Measurements from ENCODE around the gene C1QTNF2. TPM values are rescaled to one million over a fixed set of nuclear protein-coding genes. Genes with fewer than 3 reads are reported as not detected.
A peak's percentile ranks its signal among the peaks of the same experiment; 100 is the strongest.

Gene C1QTNF2
- total and polyA plus RNA-seq, 2 donors, result 4.0 to 17.1 TPM

DNA sequence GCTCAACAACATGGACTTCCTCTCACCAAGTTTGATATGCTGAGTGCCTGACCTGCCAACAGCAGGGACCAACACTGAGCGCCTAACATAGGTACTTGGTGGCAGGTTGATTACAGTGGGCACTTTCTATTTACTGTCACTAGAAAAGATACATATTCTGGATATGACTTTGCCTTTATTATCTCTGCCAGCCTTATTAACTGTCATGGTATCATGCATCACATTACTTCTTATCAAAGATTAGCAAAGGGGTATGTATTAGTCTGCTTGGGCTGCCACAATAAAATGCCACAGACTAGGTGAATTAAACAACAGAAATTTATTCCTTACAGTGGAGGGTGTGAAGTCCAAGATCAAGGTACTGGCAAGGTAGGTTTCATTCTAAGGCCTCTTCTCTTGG, 14.3 kb upstream of the C1QTNF2 start:
- H3K4me1 ChIP-seq (ENCODE audit: insufficient read depth), result no peaks in the 10 kb centered on the region
- H3K4me3 ChIP-seq (ENCODE audit: low read depth, low read length), result no peak overlapping the region
- DNase-seq (ENCODE audit: extremely low spot score), result no peak
- no peak overlapping the region for H3K27ac ChIP-seq (ENCODE audit: low read depth)
- no peaks in the 10 kb centered on the region for H3K36me3 ChIP-seq (ENCODE audit: insufficient read depth)
- WGBS, result 98% methylated on average over 1 of the region's 1 CpG

DNA sequence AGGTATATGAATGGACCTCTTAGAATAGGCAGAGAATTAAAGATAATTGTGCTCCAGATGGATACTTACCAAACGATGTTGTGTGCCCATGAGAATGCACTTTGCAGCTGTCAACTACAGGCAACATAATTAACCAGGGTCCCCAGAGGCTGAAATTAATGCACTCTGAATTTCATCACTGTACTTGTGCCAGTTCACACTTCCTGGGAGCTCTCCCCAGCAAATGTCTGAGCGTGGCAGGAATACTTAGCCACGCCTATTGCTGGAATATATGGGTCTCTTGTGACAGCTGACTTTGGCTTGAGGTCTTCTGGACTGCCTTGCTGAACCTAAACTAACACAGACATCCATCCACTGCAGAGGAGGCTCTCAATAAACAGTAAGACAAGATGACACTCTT, 11.9 kb upstream of the C1QTNF2 start:
- Histone ChIP-seq H3K4me1 (ENCODE audit: insufficient read depth) (no peaks in the 10 kb centered on the region), H3K4me3 (ENCODE audit: low read depth, low read length) (no peak overlapping the region), H3K27ac (ENCODE audit: low read depth) (no peak overlapping the region), H3K36me3 (ENCODE audit: insufficient read depth) (no peaks in the 10 kb centered on the region)
- no peak for DNase-seq (ENCODE audit: extremely low spot score)
- 63% methylated on average over 3 of the region's 3 CpGs for WGBS

DNA sequence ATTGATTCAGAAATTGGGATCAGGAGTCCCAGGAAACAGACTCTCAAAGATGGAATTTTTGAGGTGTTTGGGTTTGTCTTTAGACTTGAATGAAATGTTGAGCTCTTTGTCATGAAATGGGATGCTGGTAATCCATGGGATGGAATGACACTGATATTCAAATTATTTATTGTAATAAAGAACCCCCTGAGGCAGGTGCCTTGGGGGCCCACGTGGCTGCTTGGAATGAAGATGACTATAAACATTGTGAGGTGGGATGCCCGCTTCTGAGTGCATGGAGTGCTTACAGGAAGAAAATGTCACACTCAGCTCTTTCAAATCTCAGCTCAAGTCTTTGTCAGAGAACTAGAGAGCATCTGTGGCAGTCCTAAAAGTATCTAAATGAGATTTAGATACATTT, 9.6 kb upstream of the C1QTNF2 start:
- no peak for DNase-seq (ENCODE audit: extremely low spot score)
- Histone ChIP-seq H3K4me1 (ENCODE audit: insufficient read depth) (no peaks in the 10 kb centered on the region), H3K36me3 (ENCODE audit: insufficient read depth) (no peaks in the 10 kb centered on the region), H3K27ac (ENCODE audit: low read depth) (no peak overlapping the region), H3K4me3 (ENCODE audit: low read depth, low read length) (no peak overlapping the region)
- WGBS, result 73% methylated on average over 2 of the region's 2 CpGs

DNA sequence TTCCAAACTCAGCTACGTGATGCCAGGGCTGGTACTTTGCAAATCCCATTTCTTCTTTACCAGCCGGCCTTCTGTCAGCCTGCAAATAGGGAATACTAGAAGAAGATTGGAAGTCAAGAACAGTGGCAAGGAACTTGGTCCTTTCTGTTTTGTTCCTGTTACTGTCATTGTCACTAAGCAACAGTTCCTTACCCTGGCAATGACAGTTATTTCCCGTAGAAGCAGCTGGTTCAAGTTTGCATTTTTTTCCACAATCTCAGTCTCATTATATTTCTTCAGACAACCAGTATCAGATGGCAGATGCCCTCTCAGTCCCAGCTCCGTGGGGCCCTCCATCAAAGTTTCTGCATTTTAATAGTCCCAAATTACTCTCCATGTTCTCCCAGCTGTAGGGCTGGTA, 9.1 kb upstream of the C1QTNF2 start:
- DNase-seq (ENCODE audit: extremely low spot score), result no peak
- 53% methylated on average over 4 of the region's 4 CpGs for WGBS
- no peak overlapping the region for H3K4me3 ChIP-seq (ENCODE audit: low read depth, low read length)

DNA sequence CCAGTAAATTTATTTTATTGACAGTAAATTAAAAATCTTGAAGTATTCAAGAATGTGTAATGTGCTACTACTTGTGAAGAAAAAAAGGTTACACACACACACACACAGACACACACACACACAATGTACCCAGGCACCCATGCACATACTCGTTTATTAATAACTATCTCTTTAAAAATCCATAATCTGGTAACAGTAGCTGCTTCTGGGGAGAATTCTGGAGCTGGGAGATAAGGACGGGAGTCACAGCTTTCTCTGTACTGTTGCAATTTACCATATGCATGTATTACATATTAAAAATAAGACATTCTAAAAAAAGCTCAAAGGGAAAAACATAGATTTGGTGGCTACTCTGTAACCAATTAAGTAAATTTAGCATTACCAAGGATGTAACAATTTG, 7.9 kb upstream of the C1QTNF2 start:
- Histone ChIP-seq H3K36me3 (ENCODE audit: insufficient read depth) (no peaks in the 10 kb centered on the region), H3K4me1 (ENCODE audit: insufficient read depth) (no peaks in the 10 kb centered on the region), H3K27ac (ENCODE audit: low read depth) (no peak overlapping the region), H3K4me3 (ENCODE audit: low read depth, low read length) (no peak overlapping the region)
- WGBS, result 74% methylated on average over 2 of the region's 2 CpGs
- DNase-seq (ENCODE audit: extremely low spot score), result no peak

More for the DNA sequence above, 9.1 kb upstream of the C1QTNF2 start:
- Histone ChIP-seq H3K4me1 (ENCODE audit: insufficient read depth) (no peaks in the 10 kb centered on the region), H3K27ac (ENCODE audit: low read depth) (no peak overlapping the region), H3K36me3 (ENCODE audit: insufficient read depth) (no peaks in the 10 kb centered on the region)

DNA sequence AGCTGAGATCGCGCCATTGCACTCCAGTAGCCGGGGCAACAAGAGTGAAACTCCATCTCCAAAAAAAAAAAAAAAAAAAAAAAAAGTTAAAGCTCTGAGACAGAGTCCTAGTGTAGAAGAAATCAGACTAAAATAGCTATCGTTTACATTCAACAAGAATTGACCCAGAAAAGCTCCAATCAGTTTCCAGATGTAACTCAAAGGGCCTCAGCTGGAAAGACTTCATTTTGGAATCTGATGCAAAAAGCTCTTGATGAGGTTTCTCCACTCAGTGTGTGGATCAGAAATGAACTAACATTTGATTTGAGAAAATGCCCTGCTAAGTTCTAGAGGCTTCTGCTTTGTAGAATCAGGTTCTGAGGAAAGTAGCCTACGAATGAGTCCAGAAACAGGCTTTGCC, 7.2 kb upstream of the C1QTNF2 start:
- no peak overlapping the region for H3K27ac ChIP-seq (ENCODE audit: low read depth)
- no peak for DNase-seq (ENCODE audit: extremely low spot score)
- no peak overlapping the region for H3K4me3 ChIP-seq (ENCODE audit: low read depth, low read length)
- 76% methylated on average over 5 of the region's 5 CpGs for WGBS
- no peaks in the 10 kb centered on the region for H3K4me1 ChIP-seq (ENCODE audit: insufficient read depth)
- no peaks in the 10 kb centered on the region for H3K36me3 ChIP-seq (ENCODE audit: insufficient read depth)

DNA sequence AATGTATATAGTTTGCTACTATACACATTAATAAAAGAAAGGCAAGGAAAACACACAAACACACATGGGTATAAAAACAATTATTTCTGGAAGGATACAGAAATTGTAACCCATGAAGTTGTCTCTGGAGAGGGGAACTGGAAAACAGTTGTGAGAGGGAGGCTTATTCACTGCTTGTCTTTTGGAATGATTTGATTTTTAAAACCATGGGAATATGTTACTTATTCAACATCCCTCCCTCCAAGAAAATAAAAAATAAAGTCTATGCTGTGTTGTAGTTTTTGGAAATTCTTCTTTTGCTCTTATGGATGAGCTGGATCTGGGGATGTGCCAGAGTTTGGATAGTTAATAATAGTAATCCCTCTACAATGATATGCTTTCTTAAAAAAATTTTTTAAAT, 6.0 kb upstream of the C1QTNF2 start:
- Histone ChIP-seq H3K36me3 (ENCODE audit: insufficient read depth) (no peaks in the 10 kb centered on the region), H3K4me1 (ENCODE audit: insufficient read depth) (no peaks in the 10 kb centered on the region), H3K27ac (ENCODE audit: low read depth) (no peak overlapping the region), H3K4me3 (ENCODE audit: low read depth, low read length) (no peak overlapping the region)
- no peak for DNase-seq (ENCODE audit: extremely low spot score)

DNA sequence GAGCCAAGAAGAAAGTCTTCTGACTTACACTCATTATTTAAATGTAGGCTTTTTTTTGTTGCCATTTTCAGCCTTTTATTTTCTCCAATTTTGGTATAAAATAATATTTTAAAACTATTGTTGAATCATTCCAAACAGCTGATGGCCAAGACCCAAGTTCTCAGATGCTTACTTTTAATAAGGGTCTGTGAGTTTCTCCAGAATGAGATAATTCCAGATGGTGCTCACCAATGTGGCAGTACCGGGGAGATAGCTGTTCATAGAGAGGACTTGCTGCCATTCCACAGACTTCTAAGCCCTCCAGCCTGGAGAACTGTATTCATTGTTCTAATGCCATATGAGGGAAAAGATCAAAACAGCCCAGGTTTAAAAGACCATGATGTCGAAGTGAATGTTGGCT, 5.3 kb upstream of the C1QTNF2 start:
- no peak overlapping the region for H3K27ac ChIP-seq (ENCODE audit: low read depth)
- 41% methylated on average over 2 of the region's 2 CpGs for whole genome bisulfite sequencing
- H3K36me3 ChIP-seq (ENCODE audit: insufficient read depth), result no peaks in the 10 kb centered on the region
- DNase-seq (ENCODE audit: extremely low spot score), result no peak
- H3K4me3 ChIP-seq (ENCODE audit: low read depth, low read length), result no peak overlapping the region
- H3K4me1 ChIP-seq (ENCODE audit: insufficient read depth), result no peaks in the 10 kb centered on the region

DNA sequence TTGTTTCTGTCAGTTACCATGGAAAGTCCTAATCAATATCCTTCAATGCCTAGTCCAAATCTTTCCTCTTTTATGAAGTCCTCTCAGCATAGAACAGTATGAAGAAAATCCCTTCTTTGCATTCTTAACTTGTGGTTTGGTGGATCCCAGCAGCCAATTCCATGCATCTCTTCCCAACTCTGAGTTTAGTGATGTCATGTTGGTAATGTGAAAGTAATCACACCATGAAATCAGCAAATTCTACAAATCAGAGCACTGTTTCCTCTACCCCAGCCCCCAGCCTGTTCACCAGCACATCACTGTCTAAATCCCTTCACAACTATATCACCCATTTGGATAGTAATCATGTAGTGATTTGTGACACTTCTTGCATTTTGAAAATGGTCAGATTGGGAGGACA, 4.7 kb upstream of the C1QTNF2 start:
- no peak for DNase-seq (ENCODE audit: extremely low spot score)
- Histone ChIP-seq H3K4me1 (ENCODE audit: insufficient read depth) (no peaks in the 10 kb centered on the region), H3K27ac (ENCODE audit: low read depth) (no peak overlapping the region), H3K36me3 (ENCODE audit: insufficient read depth) (no peaks in the 10 kb centered on the region), H3K4me3 (ENCODE audit: low read depth, low read length) (no peak overlapping the region)

DNA sequence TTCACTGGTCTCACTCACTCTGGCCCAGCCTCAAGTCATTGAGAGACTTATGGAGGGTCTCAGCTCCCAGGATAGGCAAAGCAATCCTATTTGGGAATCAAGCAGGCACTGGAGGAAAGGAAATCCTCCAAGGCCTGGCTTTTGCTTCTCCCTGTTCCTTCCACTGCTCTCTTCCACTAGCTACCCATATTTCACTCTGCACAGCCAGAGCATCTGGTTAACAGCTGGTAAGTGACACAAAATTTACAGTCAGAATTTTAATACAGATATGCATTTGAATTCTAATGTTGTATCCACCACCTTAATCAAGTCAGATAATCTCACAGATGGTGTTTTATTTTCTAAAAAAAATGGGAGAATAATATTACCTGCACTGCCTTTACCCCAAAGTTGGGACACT, 868 bp upstream of the C1QTNF2 start:
- no peak for DNase-seq (ENCODE audit: extremely low spot score)
- no peak overlapping the region for H3K27ac ChIP-seq (ENCODE audit: low read depth)

DNA sequence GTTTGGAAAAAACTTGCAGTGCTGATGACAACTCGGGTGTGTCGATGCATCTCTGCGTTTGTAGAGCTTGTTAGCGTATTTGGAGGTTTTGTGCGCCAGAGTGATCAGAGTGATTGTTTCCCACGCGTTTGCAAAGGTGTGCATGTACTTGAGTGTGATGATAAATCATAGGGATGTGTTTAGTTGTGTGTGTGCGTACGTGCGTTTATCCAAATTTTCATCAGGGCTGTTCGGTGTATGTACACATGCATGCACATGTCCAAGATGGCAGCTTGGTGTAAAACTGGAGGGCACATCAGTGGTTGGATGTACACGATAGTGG, 248 bp upstream of the C1QTNF2 start:
- H3K36me3 ChIP-seq (ENCODE audit: insufficient read depth), result no peaks in the 10 kb centered on the region
- no peak overlapping the region for H3K27ac ChIP-seq (ENCODE audit: low read depth)
- H3K4me3 ChIP-seq (ENCODE audit: low read depth, low read length), result peak overlapping the region; percentile 61
- DNase-seq (ENCODE audit: extremely low spot score), result no peak
- WGBS, result 24% methylated on average over 12 of the region's 12 CpGs
- no peaks in the 10 kb centered on the region for H3K4me1 ChIP-seq (ENCODE audit: insufficient read depth)

More for the DNA sequence above, 868 bp upstream of the C1QTNF2 start:
- H3K4me3 ChIP-seq (ENCODE audit: low read depth, low read length), result no peak overlapping the region
- H3K36me3 ChIP-seq (ENCODE audit: insufficient read depth), result no peaks in the 10 kb centered on the region
- H3K4me1 ChIP-seq (ENCODE audit: insufficient read depth), result no peaks in the 10 kb centered on the region

DNA sequence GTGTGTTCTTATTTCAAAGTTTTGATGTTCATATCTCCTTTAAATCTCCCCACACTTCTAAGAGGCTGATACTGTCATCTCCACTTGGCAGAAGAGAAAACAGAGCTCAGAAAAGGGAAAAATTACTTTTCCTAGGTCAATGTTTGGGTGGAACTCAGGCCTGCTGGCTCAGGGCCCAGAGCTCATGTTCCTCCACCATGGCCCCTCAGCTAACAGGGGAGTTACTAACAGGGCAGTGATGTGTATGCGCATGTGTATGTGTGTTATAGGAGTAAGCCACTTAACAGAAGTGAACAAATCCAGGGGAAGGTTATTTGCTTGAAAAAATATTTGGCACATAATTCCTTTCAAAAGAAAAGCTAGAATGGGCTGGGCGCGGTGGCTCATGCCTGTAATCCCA, 2.5 kb downstream of the C1QTNF2 start:
- no peak for DNase-seq (ENCODE audit: extremely low spot score)
- WGBS, result 93% methylated on average over 3 of the region's 3 CpGs

DNA sequence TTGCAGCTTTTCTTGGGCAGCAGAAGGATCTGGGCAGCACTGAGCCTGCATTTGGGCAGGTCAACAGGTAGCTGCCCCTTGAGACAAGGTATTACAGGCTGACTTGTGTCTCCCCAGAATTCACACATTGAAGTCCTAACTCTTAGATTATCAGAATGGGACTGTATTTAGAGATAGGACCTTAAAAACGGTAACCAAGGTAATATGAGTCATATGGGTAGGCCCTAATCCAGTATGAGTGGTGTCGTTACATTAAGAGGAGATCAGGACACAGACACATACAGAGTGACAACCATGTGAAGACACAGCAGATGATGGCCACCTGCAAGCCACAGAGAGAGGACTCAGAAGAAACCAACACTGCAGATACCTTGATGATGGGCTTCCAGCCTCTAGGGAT, 3.2 kb downstream of the C1QTNF2 start:
- WGBS, result 48% methylated on average over 2 of the region's 2 CpGs
- Histone ChIP-seq H3K4me1 (ENCODE audit: insufficient read depth) (no peaks in the 10 kb centered on the region), H3K27ac (ENCODE audit: low read depth) (no peak overlapping the region), H3K4me3 (ENCODE audit: low read depth, low read length) (no peak overlapping the region), H3K36me3 (ENCODE audit: insufficient read depth) (no peaks in the 10 kb centered on the region)
- DNase-seq (ENCODE audit: extremely low spot score), result no peak

More for the DNA sequence above, 2.5 kb downstream of the C1QTNF2 start:
- Histone ChIP-seq H3K4me1 (ENCODE audit: insufficient read depth) (no peaks in the 10 kb centered on the region), H3K4me3 (ENCODE audit: low read depth, low read length) (no peak overlapping the region), H3K36me3 (ENCODE audit: insufficient read depth) (no peaks in the 10 kb centered on the region), H3K27ac (ENCODE audit: low read depth) (no peak overlapping the region)

DNA sequence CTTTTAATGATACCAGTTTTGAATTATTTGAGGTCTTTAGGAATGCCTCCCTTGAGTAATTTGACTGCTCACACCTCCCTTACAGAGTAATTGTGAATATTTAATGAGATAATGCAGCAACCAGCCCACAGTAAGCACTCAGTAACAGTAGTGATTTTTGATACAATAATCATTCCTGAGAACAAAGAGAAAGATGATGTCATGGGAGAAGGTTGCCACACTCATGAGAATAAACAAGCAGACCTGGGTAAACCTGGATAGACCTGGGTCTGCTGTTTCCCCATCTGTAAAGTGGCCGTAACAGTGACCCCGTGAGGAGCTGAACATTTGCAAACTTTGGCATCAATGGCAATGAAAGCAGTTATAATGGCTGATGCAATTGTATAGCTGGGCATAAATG, 4.2 kb downstream of the C1QTNF2 start:
- DNase-seq (ENCODE audit: extremely low spot score), result no peak
- H3K4me1 ChIP-seq (ENCODE audit: insufficient read depth), result no peaks in the 10 kb centered on the region
- 88% methylated on average over 2 of the region's 2 CpGs for WGBS
- no peak overlapping the region for H3K4me3 ChIP-seq (ENCODE audit: low read depth, low read length)
- no peaks in the 10 kb centered on the region for H3K36me3 ChIP-seq (ENCODE audit: insufficient read depth)
- H3K27ac ChIP-seq (ENCODE audit: low read depth), result no peak overlapping the region

DNA sequence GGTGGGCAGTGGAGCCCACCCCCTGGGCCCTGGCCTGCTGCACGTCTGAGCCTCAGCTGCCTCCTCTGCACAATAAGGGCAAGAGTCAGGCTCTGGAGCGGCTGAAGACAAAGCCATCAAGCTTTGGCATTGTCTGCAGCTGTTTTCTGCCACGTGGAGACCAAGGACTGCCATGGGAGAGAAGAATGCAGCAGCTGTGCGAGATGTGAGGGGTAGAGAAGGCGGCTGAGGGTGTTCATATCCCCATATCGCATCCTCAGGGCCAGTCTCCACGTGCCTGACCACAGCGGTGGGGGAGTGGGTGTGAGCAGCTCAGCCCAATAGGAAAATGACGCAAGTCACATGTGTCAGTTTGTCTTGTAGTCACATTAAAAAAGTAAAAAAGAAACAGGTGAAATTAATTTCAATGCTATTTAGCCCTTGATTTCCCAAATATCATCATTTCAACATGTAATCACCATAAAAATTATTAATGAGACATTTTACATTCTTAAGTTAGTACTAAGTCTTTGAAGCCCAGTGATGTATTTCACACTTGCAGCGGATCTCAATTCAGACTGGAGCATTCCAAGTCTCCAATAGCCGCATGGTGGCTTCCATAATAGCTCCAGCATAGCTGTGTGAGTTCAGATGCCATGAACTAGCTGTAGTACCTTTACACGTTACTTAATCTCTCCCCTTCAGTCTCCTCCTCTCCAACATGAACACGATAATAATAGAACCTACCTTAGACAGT, 6.6 kb downstream of the C1QTNF2 start:
- DNase-seq (ENCODE audit: extremely low spot score), result no peak
- no peaks in the 10 kb centered on the region for H3K36me3 ChIP-seq (ENCODE audit: insufficient read depth)
- no peaks in the 10 kb centered on the region for H3K4me1 ChIP-seq (ENCODE audit: insufficient read depth)
- H3K4me3 ChIP-seq (ENCODE audit: low read depth, low read length), result no peak overlapping the region
- WGBS, result 71% methylated on average over 13 of the region's 13 CpGs
- H3K27ac ChIP-seq (ENCODE audit: low read depth), result no peak overlapping the region

Data from urinary bladder (tissue), 4 donors.